CD4-positive, alpha-beta T cell treated with Interleukin-10 for 1 hour (primary cell): ENCODE data around the gene ACCSL.

ENCODE experiments used
- DNase-seq: peaks from one replicate; pipeline ENCODE4 v3.0.0-alpha.2; 2020

Gene ACCSL

DNA sequence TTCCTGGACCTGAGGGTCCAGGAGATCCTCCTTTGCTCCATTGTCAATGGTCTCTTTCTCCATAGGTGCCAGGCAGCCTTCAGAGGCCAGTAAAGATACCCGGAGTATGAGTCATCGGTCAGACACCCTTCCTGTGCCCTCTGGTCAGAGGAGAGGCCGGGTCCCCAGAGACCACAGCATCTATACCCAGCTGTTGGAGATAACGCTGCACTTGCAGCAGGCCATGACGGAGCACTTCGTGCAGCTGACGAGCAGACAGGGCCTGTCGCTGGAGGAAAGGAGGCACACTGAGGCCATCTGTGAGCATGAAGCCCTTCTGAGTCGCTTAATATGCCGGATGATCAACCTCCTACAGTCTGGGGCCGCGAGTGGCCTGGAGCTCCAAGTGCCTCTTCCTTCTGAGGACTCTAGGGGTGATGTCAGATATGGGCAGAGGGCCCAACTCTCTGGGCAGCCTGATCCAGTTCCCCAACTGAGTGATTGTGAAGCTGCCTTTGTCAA is at the start of gene ACCSL:
ACCSL (plus strand) TSS at position 51 of the 501 bp plus-strand sequence; CDS start at position 107, 56 bp downstream.
- no peak for DNase-seq

DNA sequence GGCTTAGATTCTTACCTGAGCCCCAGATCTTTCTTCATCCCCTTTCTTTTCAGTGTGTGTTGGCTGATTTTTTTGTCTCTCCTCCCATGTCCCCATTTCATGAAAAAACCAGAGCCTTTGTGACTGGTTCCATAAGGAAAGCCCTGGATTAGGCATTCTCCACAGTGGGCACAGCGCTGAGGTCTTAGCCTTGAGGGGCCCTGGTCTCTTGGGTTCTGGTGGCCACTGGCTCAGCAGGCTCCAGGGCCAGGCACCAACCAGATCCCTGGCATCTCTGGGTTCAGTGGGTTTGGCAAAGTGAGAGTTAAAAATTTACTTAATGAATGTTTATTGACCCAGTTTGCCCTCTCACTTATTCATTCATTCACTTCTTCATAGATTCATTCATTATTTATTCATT is 49.5 kb upstream of the ACCSL start:
- no peak for DNase-seq

DNA sequence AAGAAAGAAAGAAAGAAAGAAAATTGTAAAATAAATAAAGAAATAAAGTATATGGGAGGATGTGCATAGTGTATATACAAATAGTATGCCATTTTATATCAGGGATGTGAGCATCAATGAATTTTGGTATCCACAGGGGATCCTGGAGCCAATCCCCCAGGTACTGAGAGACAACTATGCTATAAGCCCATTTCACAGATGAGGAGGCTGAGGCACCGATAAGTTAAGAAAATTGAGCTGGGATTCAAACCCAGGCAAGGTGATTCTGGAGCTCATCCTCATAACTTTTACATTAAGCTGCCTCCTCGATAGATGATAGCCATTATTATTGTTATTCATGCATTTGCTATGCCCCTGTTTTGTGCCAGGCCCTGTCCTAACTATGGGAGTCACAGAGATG is 47.0 kb upstream of the ACCSL start:
- no peak for DNase-seq

DNA sequence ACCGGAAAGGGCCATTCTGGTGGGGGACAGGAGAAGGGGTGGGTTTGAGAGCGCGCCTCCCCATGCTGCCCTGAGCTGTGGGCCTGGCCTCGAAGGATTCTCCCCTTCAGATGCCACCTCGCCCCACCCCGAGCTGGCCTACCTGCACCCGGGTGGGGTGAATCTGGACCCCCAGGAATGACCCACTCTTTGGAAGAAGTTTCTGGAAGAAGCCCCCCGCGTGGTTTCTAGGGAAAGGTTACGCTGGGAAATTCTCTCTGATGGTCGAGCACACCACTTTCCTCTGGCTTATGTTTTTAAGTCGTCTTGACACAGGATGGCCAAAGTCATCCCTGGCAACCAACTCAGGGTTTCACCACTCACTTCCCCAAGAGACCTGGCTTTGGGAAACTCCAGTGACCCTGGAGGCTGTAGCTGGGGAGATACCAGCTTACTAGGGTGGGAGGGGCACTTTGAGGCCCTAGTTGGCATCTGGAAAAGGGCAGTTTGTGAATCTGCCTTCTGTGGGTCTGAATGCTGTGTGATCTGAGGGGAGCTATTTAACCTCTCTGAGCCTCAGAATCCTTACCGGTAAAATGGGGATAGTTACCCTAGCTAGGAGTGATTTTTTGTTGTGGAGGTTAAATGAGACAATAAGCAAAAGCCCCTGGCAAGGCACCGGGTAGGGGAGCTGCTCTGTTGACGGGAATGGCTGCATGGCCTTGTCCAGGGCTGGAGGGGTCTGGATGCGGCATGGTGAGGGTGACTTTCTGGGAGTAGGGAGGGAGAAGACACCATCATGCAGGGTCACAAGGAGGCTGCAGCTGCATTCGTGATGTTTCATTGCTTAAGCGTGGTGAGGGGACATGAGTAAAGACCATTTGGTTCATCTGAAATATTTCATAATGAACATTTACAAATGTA is 45.3 kb upstream of the ACCSL start:
- no peak for DNase-seq

DNA sequence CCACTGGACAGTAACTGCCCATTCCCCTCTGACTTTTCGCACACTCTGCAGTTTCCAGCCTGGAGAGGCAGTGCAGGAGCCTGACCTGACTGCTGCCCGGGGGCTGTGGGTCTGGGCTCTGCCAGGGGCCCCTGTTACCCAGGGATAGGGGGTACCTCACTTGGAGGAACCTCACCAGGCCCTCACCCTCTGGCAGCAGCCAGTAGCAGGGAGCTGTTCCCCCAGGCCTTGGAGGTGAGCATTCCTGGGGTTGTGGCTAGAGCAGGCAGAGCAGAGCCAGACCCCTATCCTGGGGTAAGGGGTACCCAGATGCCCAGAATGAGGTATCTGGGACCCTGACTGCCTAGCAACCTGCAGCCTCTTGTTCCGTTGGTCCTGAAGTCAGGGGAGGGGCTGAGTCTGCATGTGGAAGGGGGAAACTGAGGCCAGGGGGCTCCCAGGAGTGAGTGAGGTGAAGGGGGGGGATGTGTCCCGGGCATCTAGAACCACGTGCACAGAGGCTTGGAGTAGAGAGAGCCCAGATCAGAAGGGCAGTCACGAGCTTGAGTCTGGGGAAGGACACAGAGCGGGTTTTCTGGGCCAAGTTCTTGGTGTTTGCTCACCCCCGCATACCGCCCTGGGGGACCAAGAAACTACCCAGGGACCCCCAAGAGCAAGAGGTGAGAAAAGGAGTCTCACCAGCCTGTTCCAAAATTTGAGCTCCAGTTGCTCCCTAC is 43.9 kb upstream of the ACCSL start:
- no peak for DNase-seq

DNA sequence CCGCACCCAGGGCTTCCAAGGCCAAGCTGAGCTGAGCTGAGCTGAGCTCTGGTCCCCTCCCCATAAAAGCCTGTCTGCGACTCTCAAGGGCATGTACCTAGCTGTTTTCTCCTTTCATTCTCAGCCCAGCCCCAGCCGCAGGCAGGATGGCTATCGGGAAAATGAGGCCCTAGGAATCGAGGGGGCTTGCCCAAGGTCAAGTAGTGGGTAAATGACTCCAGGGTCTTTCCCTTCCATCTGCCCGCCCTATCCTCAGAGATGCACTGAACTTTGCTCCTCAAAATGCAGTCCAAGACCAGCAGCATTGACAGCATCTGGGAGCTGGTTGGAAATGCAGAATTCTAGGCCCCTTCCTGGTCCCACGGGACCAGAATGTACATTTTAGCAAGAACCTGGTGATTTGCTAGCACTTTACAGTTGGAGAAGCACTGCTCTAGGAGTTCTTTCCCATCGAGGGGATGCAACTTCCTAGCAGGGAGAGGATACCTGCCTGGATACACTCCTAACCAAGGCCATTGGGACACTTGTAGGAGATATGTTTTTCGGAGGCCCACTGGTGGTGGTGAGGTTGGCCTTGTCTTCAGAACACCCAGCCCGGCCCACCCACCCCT is 43.2 kb upstream of the ACCSL start:
- DNase-seq = no peak

DNA sequence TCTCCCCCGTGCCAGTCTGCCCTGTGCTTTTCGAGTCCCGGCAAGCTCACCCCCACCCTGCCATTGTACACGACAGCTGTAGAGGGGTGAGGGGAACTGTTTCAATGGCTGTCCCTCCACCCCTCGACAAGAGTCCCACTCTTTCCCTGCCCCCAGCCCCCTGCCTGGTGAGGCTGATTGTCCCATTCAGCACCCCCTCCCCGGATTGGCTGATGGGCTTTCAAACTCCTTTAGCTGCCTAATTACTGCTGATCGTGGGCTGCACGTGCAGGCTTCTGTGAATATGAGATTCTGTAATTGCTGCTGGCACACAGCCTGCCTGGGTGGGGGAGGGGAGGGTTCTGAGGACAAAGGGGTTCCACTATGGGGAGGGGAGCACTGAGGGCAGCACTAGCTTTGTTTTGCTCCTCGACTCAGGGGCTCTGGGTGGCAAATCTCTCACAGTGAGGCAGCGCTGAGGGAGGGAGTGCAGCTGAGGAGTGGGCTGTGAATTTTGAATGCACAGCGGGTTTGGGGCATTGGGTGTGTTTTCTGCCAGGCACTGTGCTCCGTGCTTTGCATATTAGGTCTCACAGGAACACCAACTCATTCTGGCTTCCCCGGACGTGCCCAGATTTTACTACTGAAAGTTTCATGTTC is 42.6 kb upstream of the ACCSL start:
- no peak for DNase-seq

DNA sequence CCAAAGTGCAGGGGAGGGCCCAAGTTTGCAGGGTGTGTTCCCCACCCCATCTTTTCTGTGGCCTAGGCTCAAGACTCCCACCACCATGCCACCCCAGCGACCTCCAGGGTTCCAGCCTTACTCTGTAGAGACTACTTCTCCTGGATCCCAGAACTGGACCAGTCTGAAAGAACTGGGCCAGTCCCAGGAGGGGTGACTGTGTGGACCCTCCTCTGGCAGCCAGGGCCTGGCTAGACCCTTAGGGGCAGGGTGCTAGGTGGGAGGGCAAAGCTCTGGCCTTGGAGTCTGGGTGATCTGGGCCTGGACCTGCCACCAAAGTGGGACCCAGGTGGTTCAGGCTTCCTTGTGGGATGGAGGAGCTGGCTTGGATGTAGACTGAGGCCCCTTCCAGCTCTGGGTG is 41.8 kb upstream of the ACCSL start:
- DNase-seq = no peak

DNA sequence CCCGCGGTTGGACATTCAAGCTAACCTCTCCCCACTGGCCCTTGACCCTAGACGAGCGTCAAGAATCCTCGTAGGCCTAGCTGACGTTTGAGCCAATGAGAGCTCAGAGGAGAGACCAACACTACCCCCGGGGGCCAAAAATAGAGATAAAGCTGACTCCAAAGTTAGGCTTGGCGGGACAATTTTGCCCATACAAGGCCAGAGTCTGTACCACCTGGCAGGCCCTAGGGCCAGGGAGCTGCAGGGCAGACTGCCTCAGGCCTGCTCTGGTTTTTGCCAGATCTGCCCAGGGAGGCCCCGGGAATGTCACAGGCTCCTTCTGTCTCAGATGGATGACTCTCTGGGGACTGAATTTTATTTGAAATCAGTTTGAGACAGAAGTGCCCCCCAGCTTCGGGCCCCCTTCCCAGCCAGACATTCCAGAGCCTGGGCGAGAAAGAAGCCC is 40.8 kb upstream of the ACCSL start:
- no peak for DNase-seq

DNA sequence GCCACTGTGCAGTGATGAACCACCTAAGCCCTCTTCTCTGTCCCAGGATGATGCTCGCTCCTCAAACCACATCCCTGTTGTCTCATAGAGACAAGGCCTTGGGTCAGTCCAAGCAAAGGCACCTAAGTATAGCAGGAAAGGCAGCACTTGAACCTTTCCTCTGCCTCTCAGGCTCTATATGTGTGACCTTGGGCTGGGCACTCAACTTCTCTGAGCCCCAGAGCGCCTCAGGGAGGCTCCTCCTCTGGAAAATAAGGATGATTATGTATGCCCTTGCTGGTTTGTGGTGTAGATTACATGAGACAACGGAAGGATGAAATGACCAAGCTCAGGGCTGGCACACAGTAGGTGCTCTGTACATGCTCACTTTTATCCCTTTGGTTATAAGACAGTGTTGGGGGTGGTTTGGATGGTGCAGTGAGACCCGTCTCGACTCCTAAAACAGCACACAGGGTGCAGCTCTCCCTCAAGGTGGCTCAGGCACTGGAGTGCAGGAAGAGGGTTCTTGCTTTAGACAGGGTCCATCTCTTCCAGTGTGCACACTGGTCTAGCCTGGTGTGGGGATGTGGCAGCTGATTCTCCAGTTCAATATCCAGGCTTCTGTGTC is 40.2 kb upstream of the ACCSL start:
- DNase-seq = no peak

DNA sequence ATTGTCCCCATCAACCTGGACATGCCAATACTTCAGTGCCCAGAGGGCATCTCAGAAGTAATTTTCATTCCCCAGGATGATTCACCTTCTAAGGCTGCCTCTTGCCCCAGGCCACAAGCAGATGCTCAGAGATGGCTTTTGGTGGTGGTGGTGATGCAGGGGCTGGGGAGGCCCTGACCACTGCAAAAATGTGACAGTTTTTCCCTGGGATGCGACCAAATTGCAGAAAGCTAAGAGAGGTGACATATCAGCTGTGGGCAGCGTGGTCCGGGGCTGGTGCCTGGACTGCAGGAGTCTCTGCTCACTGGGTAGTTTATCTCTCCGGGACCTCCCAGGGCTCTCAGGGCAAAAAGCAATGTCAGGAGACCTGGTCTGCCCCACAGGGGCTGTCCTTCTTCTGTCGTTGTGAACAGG is 39.7 kb upstream of the ACCSL start:
- no peak for DNase-seq

DNA sequence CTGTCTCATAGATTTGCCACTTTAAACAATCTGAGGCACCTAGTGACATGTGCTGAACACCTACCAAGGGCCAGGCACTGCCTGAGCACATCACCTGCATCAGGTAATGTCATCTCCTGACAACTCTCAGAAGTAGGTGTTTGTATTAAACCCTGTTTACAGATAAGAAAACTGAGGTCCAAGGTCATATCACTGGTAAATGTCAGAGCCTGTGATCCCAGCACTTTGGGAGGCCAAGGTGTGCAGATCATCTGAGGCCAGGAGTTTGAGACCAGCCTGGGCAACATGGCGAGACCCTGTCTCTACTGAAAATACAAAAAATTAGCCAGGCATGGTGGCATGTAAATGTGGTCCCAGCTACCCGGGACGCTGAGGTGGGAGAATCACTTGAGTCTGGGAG is 39.1 kb upstream of the ACCSL start:
- no peak for DNase-seq

DNA sequence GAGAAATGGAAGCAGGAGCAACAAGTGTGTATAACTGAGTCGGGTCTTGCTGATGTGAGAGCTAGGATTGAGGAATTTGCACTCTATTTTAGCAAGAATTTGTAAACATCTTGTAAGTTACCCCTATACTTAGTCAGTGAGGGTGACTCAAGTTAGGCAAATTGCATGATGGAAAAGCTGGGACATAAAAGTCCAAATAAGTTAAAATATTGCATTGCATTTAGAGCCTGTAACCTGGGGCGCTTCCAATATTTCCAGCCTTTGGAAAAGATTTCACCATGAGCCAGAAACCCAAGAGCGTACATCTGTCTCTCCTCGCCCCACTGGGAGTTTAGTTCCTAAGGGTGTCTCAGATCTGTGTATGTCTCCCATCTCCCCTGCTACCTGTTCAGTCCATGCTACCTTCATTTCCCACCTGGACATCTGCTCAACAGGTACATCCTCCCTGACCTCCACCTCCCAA is 37.0 kb upstream of the ACCSL start:
- DNase-seq = no peak

DNA sequence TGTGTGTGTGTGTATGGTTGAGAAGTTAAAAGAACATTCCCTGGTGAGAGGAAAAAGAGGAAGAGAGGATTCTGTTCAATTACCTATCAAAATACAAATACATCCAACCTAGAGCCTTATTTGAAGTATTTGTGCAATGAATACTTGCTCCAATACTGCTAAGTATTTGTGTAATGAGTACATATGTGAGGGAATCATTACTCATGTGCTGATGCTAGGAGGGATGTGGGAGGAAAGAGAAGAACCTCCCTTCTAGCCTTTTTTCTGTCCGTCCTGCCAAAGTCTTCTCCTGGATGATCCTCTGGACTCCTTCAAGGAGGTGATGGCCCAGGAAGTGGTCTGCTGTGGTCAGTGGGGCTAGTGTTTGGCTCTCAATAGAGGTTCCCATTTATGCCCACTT is 36.0 kb upstream of the ACCSL start:
- no peak for DNase-seq

DNA sequence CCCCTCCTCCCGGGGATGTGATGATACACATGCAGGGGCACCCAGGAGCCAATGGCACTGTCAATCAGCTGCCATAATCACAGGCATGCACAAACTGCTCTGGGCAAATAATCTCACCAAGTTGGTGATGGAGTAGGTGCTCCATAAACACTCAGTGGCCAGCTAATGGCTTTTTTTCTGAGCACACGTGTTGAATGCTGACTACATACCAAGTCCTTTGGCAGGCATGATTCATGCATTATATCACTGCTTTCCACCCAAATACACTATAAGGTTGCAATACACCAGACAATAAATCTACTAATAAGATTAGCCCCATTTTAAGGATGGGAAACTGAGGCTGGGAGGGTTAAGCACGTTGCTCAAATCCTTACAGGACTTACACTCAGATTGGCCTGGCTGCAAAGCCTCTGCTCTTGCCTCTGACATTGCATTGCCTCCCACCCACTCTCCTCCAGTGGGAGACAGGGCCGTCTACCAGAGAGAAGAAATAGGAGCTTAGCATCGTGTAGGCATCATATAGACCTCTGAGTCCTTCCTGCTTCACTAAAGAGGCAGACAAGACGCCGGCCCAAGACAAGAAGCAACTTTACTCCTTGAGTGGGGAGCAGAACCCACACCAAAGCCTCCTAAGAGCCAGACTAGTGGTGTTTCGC is 32.7 kb upstream of the ACCSL start:
- no peak for DNase-seq

DNA sequence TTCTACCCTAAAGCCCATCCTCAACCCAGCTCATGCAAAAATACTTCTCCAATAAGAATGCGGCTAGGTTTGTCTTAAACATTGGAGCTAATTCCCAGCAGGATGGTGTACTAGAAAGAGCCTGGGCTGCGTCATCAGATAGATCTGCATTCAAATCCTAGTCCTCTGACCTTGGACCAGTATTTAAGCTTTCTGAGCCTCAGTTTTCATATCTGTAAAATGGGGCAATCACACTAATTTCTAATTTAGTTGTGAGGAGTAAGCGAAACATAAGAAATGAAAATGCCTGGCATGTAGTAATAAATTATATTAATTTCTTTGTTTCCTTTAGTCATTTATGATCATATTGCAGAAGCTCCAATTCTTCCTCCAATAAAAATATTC is 32.2 kb upstream of the ACCSL start:
- DNase-seq = no peak

DNA sequence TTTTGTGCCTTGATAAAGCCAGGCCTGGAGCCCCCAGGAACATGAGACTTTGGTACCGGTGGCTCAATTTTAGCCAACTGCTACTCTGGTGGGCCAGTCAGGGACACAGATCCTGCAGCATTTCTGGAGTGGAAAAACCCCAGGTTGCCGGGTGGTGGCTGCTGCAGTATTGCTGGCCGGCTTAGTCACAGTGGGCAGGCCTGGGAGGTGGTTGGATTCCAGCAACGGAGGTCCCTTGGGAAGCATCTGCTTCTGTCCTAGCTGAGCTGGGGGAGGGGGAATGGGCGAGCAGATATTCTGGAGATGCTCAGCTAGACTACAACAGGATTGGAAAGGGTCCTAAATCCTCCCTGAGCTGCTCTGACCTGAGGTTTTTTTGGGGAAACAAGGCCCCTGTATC is 31.6 kb upstream of the ACCSL start:
- no peak for DNase-seq

DNA sequence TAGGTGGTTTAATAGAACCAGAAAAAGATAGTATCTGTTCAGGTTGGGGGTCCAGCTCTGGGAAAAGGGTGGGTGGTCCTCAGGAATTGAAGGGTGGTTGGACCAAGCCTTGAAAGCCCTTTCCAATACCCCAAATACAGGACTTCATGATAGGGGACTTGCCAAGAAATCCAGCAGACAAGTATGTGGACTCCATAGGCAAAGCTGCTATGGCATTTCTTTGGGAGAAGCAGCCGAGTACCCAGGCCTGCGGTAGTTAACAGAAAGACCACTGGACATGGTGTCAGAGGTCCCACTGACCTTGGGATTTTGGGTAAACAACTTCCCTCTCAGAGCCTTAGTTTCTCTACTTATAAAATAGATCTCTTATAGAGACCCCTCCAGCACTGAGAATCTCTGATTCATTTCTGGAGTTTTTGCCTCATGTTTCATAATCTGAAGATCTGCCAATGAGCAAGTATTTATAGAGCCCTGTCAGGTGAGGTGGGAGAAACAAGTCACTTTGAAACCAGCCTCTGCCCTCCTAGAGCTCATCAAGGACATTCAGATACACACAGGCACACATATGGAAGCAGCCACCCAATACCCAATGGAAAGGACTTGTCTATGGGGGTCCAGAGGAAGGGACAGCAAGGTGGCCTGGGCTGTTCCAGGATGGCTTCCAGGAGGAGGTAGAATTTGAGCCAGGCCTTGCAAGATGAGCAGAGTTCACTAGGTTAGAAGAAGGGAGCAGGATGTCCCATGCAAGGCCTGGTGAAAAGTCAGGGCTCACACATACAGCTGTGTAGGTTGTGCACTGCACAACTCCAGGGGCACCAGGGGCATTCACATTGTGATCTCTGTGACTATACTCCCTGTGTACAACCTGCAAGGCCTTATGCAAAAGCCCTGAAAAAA is 31.0 kb upstream of the ACCSL start:
- DNase-seq = no peak

DNA sequence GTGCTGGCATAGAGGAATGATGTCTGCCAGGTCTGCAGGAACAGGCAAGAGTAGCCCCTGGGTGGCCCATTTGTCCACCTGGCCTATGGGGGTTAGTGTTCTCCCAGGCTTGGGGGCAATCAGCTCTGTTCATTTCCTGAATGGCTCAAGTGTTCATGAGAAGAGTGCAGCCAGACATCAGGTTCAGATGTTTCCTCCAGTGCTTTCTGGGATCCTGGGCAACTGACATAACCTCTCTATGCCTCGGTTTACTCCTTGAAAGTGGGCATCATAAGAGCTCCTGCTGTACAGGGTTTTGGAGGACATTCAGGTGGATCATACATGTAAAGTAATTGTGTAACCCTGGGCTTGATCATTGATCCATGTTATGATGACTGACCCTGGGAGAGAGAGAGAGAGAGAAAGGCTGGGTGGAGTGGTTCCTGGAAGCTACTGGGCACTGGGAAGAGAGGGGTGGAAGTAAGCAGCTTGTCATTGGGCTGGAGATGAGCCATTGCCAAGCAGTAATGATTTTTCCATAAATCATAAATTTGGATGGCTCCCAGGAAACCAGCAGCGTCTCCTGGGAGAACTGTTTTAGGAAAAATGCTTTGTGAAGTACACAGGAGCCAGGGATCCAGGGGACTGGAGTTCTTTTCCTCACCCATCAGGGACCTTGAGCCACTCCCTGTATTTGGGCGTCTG is 30.2 kb upstream of the ACCSL start:
- no peak for DNase-seq

DNA sequence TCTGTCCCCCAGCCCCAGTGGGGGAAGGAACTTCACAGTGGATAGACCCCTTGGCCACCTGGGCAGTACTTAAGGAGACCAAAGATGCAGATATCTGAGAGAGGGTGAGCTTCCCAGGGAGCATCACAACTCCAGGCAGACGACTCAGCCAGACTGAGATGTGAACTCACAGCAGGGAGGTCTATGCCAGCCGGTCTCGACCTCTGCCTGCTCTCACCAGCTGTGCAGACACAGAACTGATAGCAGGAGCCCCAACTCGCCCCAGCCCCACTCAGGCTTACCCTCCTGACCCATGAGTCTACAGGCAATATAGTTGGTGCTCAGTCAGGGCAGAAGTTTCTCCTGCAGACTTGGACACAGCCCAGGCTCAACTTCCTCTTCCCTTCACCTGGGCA is 29.7 kb upstream of the ACCSL start:
- DNase-seq = no peak
